Pancreas (tissue), 10 donors: ENCODE measurements around the gene BPTF. TPM values are rescaled to one million over a fixed set of nuclear protein-coding genes. Genes with fewer than 3 reads are reported as not detected.

Experiments used
- ATAC-seq, 4 donors: fragments of 200-7000 bp; cut with Tn5 transposase; one replicate each; pipeline versions ENCODE4 v1.8.0 to v1.9.1; 2020; ENCODE audit warnings: mild to moderate bottlenecking in 4 of 4, moderate library complexity in 4 of 4
- DNase-seq, 6 donors: peaks; one replicate each; pipeline ENCODE4 v3.0.0-alpha.2; 2020
- FAIRE-seq: peaks from 2 replicates; lab custom pipeline; 2012; peaks lifted over from hg19 to GRCh38; lab: Jason Lieb, UNC
- H3K27ac ChIP-seq, 4 donors: fragments of 200-600 bp; sonication (generic); 1 replicate in 3 of 4; 2 replicates in 1 of 4; pipeline versions ENCODE4 v1.5.0 to v1.8.0; 2020
- H3K27me3 ChIP-seq, 4 donors: fragments of 200-600 bp; one replicate each; pipeline ENCODE4 v1.8.0; 2021
- H3K36me3 ChIP-seq, 3 donors: fragments of 200-600 bp; sonication (generic) in 1 of 3; one replicate each; pipeline versions ENCODE4 v1.5.0 to v1.8.0; 2020 to 2021
- H3K4me1 ChIP-seq, 3 donors: fragments of 200-600 bp; one replicate each; pipeline ENCODE4 v1.8.0; 2021
- H3K4me3 ChIP-seq, 4 donors: fragments of 200-600 bp; sonication (generic) in 2 of 4; one replicate each; pipeline versions ENCODE4 v1.5.0 to v1.8.0; 2020 to 2021
- H3K9me3 ChIP-seq, 4 donors: fragments of 200-600 bp; one replicate each; pipeline ENCODE4 v1.8.0; 2021
- WGBS, 2 donors: extraction: QIAGEN DNeasy Blood & Tissue Kit; methylation state at CpG; one replicate each; pipeline ENCODE4 v1.1.7; 2013; 5-methylcytosine and 5-hydroxymethylcytosine counted together
- intact Hi-C, 3 donors: fragments of 100-400 bp; cut with DNase I; formaldehyde crosslinking; loops; one replicate each; pipeline versions ENCODE4 v1.11.1 to v1.14.2; 2022
- polyA plus RNA-seq, 2 donors: library from polyadenylated mRNA; stranded (reverse); fragments of 200-250 nt; gene quantifications; one replicate each; pipeline ENCODE4 v1.2.3, GENCODE V29; 2013
- total RNA-seq, 6 donors: library from RNA; stranded (reverse); fragmentation: NEBNext Ultra II Directional in 4 of 6; extraction: Animal tissue kit (Norgen Biotek cat#: 25700) in 4 of 6; gene quantifications; one replicate each; pipeline versions ENCODE4 v1.2.1 to v1.2.4, GENCODE V29; 2021 to 2023
- TF ChIP-seq, protein P1 (sequence below), 4 donors: fragments of 200-600 bp; sonication (generic) in 3 of 4; IDR thresholded peaks; one replicate each; pipeline versions ENCODE4 v1.5.0 to v1.8.0; 2021; ENCODE audit warnings: antibody characterized with exemption in 4 of 4
- donor health status: healthy with polysubstance abuse.
- donor health status: DM: no; HTN: no; CAD: no; lungs with moderate emphysema.
- donor health status: DM: no; HTN: no; CAD: no.
- donor health status: control.
- donor health status: control.
- donor health status: Bipolar disorder and iron deficiency.
- donor health status: DM: yes; HTN: yes; CAD: no.
- donor health status: DM: no; HTN: no; CAD: no.
- donor health status: DM: no; HTN: no; CAD: no.
- donor health status: DM: yes; HTN: yes; CAD: no.

BPTF gene
- total and polyA plus RNA-seq, 8 donors, result 15.5 to 59.1 (median 34.1) TPM

GRCh38 chr17:67865438-67865837, 40.1 kb downstream of the BPTF start:
- Histone ChIP-seq H3K9me3 (no peaks in the 10 kb centered on the region), H3K36me3 (no peaks in the 10 kb centered on the region), H3K4me1 (peaks cover 0 to 6% (median 0%) of the 10 kb centered on the region in 3 donors), H3K4me3 (no peak overlapping the region), H3K27ac (no peak overlapping the region), H3K27me3 (no peaks in the 10 kb centered on the region)
- TF ChIP-seq, protein P1, sequence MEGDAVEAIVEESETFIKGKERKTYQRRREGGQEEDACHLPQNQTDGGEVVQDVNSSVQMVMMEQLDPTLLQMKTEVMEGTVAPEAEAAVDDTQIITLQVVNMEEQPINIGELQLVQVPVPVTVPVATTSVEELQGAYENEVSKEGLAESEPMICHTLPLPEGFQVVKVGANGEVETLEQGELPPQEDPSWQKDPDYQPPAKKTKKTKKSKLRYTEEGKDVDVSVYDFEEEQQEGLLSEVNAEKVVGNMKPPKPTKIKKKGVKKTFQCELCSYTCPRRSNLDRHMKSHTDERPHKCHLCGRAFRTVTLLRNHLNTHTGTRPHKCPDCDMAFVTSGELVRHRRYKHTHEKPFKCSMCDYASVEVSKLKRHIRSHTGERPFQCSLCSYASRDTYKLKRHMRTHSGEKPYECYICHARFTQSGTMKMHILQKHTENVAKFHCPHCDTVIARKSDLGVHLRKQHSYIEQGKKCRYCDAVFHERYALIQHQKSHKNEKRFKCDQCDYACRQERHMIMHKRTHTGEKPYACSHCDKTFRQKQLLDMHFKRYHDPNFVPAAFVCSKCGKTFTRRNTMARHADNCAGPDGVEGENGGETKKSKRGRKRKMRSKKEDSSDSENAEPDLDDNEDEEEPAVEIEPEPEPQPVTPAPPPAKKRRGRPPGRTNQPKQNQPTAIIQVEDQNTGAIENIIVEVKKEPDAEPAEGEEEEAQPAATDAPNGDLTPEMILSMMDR (IDR thresholded peaks at IDR 0.05), result no peak
- no peak for ATAC-seq
- FAIRE-seq, result no peak
- intact Hi-C loops, result no loop called here
- no peak for DNase-seq
- 21 to 31% methylated on average over 1 of the region's 1 CpG for WGBS, 2 donors

DNA sequence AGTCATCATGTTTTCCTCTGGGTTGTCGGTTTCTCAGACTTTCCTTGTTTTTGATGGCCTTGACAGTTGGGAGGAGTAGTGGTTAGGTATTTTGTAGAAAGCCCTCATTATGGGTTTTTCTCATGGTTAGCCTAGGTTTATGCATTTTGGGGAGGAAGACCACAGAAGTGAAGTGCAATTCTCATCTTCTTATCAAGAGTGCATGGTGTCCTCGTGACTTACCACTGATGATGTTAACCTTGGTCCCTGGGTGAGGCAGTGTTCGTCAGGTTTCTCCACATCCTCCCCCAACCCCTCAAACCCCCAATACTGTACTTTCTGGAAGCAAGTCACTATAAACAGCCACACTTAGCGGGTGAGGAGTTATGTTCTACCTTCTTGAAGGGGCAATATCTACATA, 42.3 kb downstream of the BPTF start:
- no peak for DNase-seq
- 80 to 84% methylated on average over 4 of the region's 4 CpGs for whole genome bisulfite sequencing, 2 donors
- Histone ChIP-seq H3K4me1 (peaks cover 0 to 6% (median 0%) of the 10 kb centered on the region in 3 donors), H3K27ac (no peak overlapping the region), H3K9me3 (no peaks in the 10 kb centered on the region), H3K4me3 (no peak overlapping the region), H3K36me3 (no peaks in the 10 kb centered on the region), H3K27me3 (no peaks in the 10 kb centered on the region)
- TF ChIP-seq, protein P1 (IDR thresholded peaks at IDR 0.05), result no peak
- intact Hi-C loops, result no loop called here
- no peak for ATAC-seq
- no peak for FAIRE-seq

GRCh38 chr17:67868176-67868575, 42.9 kb downstream of the BPTF start:
- no peak for FAIRE-seq
- intact Hi-C loops, result no loop called here
- no peak overlapping the region for H3K4me3 ChIP-seq
- TF ChIP-seq, protein P1 (IDR thresholded peaks at IDR 0.05), result no peak
- peaks cover 0 to 6% (median 0%) of the 10 kb centered on the region in 3 donors for H3K4me1 ChIP-seq
- DNase-seq, result no peak
- ATAC-seq, result no peak
- no peaks in the 10 kb centered on the region for H3K36me3 ChIP-seq
- no peaks in the 10 kb centered on the region for H3K27me3 ChIP-seq
- no peaks in the 10 kb centered on the region for H3K9me3 ChIP-seq
- no peak overlapping the region for H3K27ac ChIP-seq

- no peak overlapping the region for H3K4me3 ChIP-seq
- no peaks in the 10 kb centered on the region for H3K4me1 ChIP-seq
- 76 to 82% methylated on average over 5 of the region's 5 CpGs for WGBS, 2 donors
- DNase-seq (no peak), FAIRE-seq (no peak), ATAC-seq (peak in 1 of 4 donors; percentile 41)
- TF ChIP-seq, protein P1 (IDR thresholded peaks at IDR 0.05), result no peak
- H3K27ac ChIP-seq, result no peak overlapping the region
- intact Hi-C loops, result no loop called here
- peaks cover 0 to 12% (median 6%) of the 10 kb centered on the region in 3 donors for H3K36me3 ChIP-seq
- no peaks in the 10 kb centered on the region for H3K9me3 ChIP-seq
- no peaks in the 10 kb centered on the region for H3K27me3 ChIP-seq
These were observed 54.4 kb downstream of the BPTF start for GRCh38 chr17:67879662-67880061.

DNA sequence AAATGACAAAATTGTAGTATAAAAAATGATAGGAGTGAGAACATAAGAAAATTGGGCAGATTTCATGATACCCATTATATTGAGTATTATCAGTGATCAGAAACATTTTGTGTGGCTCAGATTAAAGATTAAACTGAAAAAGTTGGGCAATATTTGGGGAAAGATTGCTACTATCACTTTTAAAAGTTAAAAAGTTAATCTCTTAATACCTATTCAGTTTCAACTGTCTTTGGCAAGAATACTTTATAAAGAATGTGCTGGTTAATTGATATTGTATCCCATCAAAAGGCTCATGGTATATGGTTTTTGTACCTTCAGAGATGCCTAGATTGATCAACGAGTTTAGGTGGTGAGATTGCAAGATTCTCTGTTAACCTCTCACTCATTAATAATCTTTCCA, 55.8 kb downstream of the BPTF start:
- ATAC-seq, result no peak
- peaks cover 0 to 4% (median 0%) of the 10 kb centered on the region in 3 donors for H3K36me3 ChIP-seq
- H3K27me3 ChIP-seq, result no peaks in the 10 kb centered on the region
- no peaks in the 10 kb centered on the region for H3K9me3 ChIP-seq
- no peaks in the 10 kb centered on the region for H3K4me1 ChIP-seq
- H3K4me3 ChIP-seq, result no peak overlapping the region
- intact Hi-C loops, result no loop called here
- no peak overlapping the region for H3K27ac ChIP-seq
- WGBS, 2 donors, result 41 to 78% methylated on average over 1 of the region's 1 CpG
- TF ChIP-seq, protein P1 (IDR thresholded peaks at IDR 0.05), result no peak
- no peak for DNase-seq
- FAIRE-seq, result no peak
